Gastrocnemius medialis (tissue), 4 donors: ENCODE measurements around the gene ROBO3. TPM values are rescaled to one million over a fixed set of nuclear protein-coding genes. Genes with fewer than 3 reads are reported as not detected.

Source experiments
- ATAC-seq, 2 donors: fragments of 150-250 bp; one replicate each; pipeline ENCODE4 v1.9.1; 2016
- DNase-seq, 2 donors: peaks; one replicate each; pipeline ENCODE4 v3.0.0-alpha.2; 2019
- H3K27ac ChIP-seq, 4 donors: fragments of 200-600 bp; sonication (generic); 1 replicate in 1 of 4; 2 replicates in 3 of 4; pipeline ENCODE4 v1.5.1; 2016 to 2018; ENCODE audit warnings: mild to moderate bottlenecking in 2 of 4, moderate library complexity in 1 of 4
- H3K27me3 ChIP-seq, 3 donors: fragments of 200-600 bp; sonication (generic) in 2 of 3; 1 replicate in 1 of 3; 2 replicates in 2 of 3; pipeline versions ENCODE4 v1.5.1 to v1.6.0; 2016 to 2019; ENCODE audit warnings: mild to moderate bottlenecking in 1 of 3, moderate library complexity in 1 of 3
- H3K36me3 ChIP-seq, 2 donors: fragments of 200-600 bp; sonication (generic) in 1 of 2; one replicate each; pipeline ENCODE4 v1.5.1; 2017 to 2018
- H3K4me1 ChIP-seq, 2 donors: fragments of 200-600 bp; sonication (generic) in 1 of 2; one replicate each; pipeline ENCODE4 v1.5.1; 2016 to 2017; ENCODE audit warnings: mild to moderate bottlenecking in 2 of 2
- H3K4me3 ChIP-seq, 4 donors: fragments of 200-600 bp; sonication (generic) in 3 of 4; 1 replicate in 1 of 4; 2 replicates in 3 of 4; pipeline ENCODE4 v1.5.1; 2016 to 2019; ENCODE audit warnings: mild to moderate bottlenecking in 2 of 4
- H3K9me3 ChIP-seq, 3 donors: fragments of 200-600 bp; sonication (generic) in 2 of 3; 1 replicate in 1 of 3; 2 replicates in 2 of 3; pipeline ENCODE4 v1.5.1; 2016 to 2019
- POLR2A ChIP-seq, 2 donors: fragments of 450-650 bp; IDR thresholded peaks; one replicate each; pipeline ENCODE4 v1.6.1; 2017; ENCODE audit warnings: antibody characterized with exemption in 2 of 2, mild to moderate bottlenecking in 2 of 2, moderate library complexity in 2 of 2
- in situ Hi-C, 4 donors: fragments of 200-750 bp; cut with MboI; loops; one replicate each; pipeline versions ENCODE4 v1.15.0 to v1.8.0; 2017; ENCODE audit warnings: low sequenced_read_pairs in 4 of 4
- intact Hi-C: fragments of 100-400 bp; cut with DNase I; formaldehyde crosslinking; loops from one replicate; pipeline ENCODE4 v1.15.1; 2023; ENCODE audit warnings: low total_unique reads
- total RNA-seq, 4 donors: library from RNA; depleted of rRNA; stranded (reverse); fragments of >200 nt; gene quantifications; one replicate each; pipeline versions ENCODE4 v1.1.0 to v1.2.3, GENCODE V29; 2016
- TF ChIP-seq, protein P1 (sequence below), 5 experiments: fragments of 450-650 bp in 3 of 5; fragments of 200-600 bp in 2 of 5; sonication (generic) in 2 of 5; IDR thresholded peaks in 4 of 5; conservative IDR thresholded peaks in 1 of 5; 1 replicate in 4 of 5; 2 replicates in 1 of 5; pipeline ENCODE4 v1.5.1; 2016 to 2019; ENCODE audit warnings: antibody characterized with exemption in 5 of 5, mild to moderate bottlenecking in 3 of 5, moderate library complexity in 3 of 5

Gene ROBO3
- total RNA-seq, 4 donors from 2014 or later, result 0.35 to 3.7 (median 1.3) TPM

- no peak for DNase-seq
- H3K27me3 ChIP-seq, result peaks cover 81 to 98% (median 93%) of the 10 kb centered on the region in 3 donors
- H3K27ac ChIP-seq, result no peak overlapping the region
- in situ Hi-C loops (no loop called here), intact Hi-C loops (no loop called here)
- no peak for TF ChIP-seq POLR2A (IDR thresholded peaks at IDR 0.05)
- TF ChIP-seq, protein P1, sequence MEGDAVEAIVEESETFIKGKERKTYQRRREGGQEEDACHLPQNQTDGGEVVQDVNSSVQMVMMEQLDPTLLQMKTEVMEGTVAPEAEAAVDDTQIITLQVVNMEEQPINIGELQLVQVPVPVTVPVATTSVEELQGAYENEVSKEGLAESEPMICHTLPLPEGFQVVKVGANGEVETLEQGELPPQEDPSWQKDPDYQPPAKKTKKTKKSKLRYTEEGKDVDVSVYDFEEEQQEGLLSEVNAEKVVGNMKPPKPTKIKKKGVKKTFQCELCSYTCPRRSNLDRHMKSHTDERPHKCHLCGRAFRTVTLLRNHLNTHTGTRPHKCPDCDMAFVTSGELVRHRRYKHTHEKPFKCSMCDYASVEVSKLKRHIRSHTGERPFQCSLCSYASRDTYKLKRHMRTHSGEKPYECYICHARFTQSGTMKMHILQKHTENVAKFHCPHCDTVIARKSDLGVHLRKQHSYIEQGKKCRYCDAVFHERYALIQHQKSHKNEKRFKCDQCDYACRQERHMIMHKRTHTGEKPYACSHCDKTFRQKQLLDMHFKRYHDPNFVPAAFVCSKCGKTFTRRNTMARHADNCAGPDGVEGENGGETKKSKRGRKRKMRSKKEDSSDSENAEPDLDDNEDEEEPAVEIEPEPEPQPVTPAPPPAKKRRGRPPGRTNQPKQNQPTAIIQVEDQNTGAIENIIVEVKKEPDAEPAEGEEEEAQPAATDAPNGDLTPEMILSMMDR (IDR thresholded peaks at IDR 0.05 in 4 of 5, conservative IDR thresholded peaks at IDR 0.05 in 1 of 5), result no peak
- ATAC-seq, result no peak
- no peaks in the 10 kb centered on the region for H3K36me3 ChIP-seq
- no peaks in the 10 kb centered on the region for H3K9me3 ChIP-seq
- H3K4me1 ChIP-seq, result peaks cover 2 to 10% of the 10 kb centered on the region in 2 donors
- H3K4me3 ChIP-seq, result no peak overlapping the region
Observed at GRCh38 chr11:124844664-124845079, 20.6 kb upstream of the ROBO3 start.

DNA sequence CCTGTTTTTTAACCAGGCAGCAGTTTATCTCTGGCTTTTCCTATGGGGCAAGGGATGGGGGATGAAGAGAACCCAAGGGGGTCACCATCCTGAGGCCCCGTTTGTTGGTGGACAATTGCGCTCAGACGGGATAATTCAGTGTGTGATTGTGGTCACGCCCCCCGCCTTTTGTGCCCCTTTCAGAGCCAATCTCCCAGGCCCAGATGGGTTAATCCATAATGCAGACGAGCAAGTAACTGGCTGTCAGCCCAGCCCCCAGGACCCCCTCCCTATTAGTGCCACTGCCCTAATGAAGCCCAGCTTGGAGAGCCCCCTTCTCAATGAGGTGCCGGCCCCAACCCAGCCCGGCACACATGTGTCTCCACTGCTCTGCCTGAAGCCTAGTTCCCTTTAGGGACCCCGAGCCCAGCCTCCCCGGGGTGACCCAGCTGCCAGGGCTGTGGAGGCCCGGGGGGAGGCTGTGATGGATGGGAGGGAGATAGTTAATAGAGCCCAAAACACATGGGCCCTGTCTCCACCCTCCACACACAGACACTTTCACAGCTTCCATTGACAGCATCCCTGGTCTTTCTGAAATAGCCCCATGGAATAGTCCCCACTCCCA is 19.1 kb upstream of the ROBO3 start:
- in situ Hi-C loops, result no loop called here
- no peak overlapping the region for H3K27ac ChIP-seq
- H3K9me3 ChIP-seq, result no peaks in the 10 kb centered on the region
- ATAC-seq, result no peak
- intact Hi-C loops, result no loop called here
- H3K4me1 ChIP-seq, result peaks cover 0 to 6% of the 10 kb centered on the region in 2 donors
- no peak overlapping the region for H3K4me3 ChIP-seq
- no peaks in the 10 kb centered on the region for H3K36me3 ChIP-seq
- no peak for TF ChIP-seq POLR2A (IDR thresholded peaks at IDR 0.05)
- TF ChIP-seq, protein P1 (IDR thresholded peaks at IDR 0.05 in 4 of 5, conservative IDR thresholded peaks at IDR 0.05 in 1 of 5), result no peak
- no peak for DNase-seq
- peaks cover 66 to 97% (median 87%) of the 10 kb centered on the region in 3 donors for H3K27me3 ChIP-seq

GRCh38 chr11:124859171-124859570 is 6.1 kb upstream of the ROBO3 start:
- Histone ChIP-seq H3K4me1 (peaks cover 5 to 7% of the 10 kb centered on the region in 2 donors), H3K4me3 (no peak overlapping the region), H3K36me3 (no peaks in the 10 kb centered on the region), H3K27ac (no peak overlapping the region), H3K27me3 (peaks cover 26 to 51% (median 37%) of the 10 kb centered on the region in 3 donors), H3K9me3 (no peaks in the 10 kb centered on the region)
- ATAC-seq (no peak), DNase-seq (no peak)
- intact Hi-C loops (no loop called here), in situ Hi-C loops (no loop called here)
- TF ChIP-seq, protein P1 (IDR thresholded peaks at IDR 0.05 in 4 of 5, conservative IDR thresholded peaks at IDR 0.05 in 1 of 5), result no peak
- no peak for TF ChIP-seq POLR2A (IDR thresholded peaks at IDR 0.05)

DNA sequence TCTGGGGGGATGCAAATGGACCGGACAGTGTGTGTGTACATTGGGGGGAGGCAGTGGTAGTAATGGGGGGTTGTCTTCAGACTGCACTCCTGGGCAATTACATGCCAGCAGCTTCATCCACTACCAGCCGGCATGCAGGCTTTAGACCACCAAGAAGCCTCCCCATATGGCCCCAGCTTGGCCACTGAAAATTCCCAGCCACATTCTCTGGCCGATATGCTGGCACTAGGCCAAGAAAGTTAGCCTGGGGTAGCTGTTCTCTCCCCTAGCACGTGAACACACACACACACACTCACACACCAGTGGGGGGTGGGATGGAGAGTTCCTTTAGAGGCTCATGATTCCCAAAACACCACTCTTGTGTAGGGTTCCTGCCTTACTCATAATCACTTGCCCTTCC is 3.6 kb upstream of the ROBO3 start:
- TF ChIP-seq POLR2A (IDR thresholded peaks at IDR 0.05), result no peak
- TF ChIP-seq, protein P1 (IDR thresholded peaks at IDR 0.05 in 4 of 5, conservative IDR thresholded peaks at IDR 0.05 in 1 of 5), result no peak
- peaks cover 17 to 22% of the 10 kb centered on the region in 2 donors for H3K4me1 ChIP-seq
- peaks cover 51 to 76% (median 60%) of the 10 kb centered on the region in 3 donors for H3K27me3 ChIP-seq
- intact Hi-C loops (no loop called here), in situ Hi-C loops (no loop called here)
- no peak overlapping the region for H3K27ac ChIP-seq
- ATAC-seq (no peak), DNase-seq (no peak)
- no peaks in the 10 kb centered on the region for H3K9me3 ChIP-seq
- no peak overlapping the region for H3K4me3 ChIP-seq
- H3K36me3 ChIP-seq, result no peaks in the 10 kb centered on the region
